ENCODE results near the gene ATP6V1G2.
A peak's percentile ranks its signal among the peaks of the same experiment; 100 is the strongest.

Gene ATP6V1G2

GRCh38 chr6:31569861-31570536 is 23.6 kb upstream of the ATP6V1G2 start:
- TF ChIP-seq CTCF (IDR thresholded peaks at IDR 0.05; ENCODE audit: extremely low read depth, insufficient read depth, missing control alignments), result no peak
- DNase-seq (ENCODE audit: low spot score), result no peak
- in situ Hi-C loops (cut with MboI; ENCODE audit: low pct_unique_long_range_greater_than_20kb, low sequenced_read_pairs, unreplicated experiment), result no loop called here

GRCh38 chr6:31568537-31568961 is 22.1 kb upstream of the ATP6V1G2 start:
- DNase-seq (ENCODE audit: low spot score), result peak; percentile 79
- in situ Hi-C loops (cut with MboI; ENCODE audit: low pct_unique_long_range_greater_than_20kb, low sequenced_read_pairs, unreplicated experiment), result no loop called here
- TF ChIP-seq CTCF (IDR thresholded peaks at IDR 0.05; ENCODE audit: extremely low read depth, insufficient read depth, missing control alignments), result no peak

- in situ Hi-C loops (cut with MboI; ENCODE audit: low pct_unique_long_range_greater_than_20kb, low sequenced_read_pairs, unreplicated experiment), result no loop called here
- TF ChIP-seq CTCF (IDR thresholded peaks at IDR 0.05; ENCODE audit: extremely low read depth, insufficient read depth, missing control alignments), result no peak
- DNase-seq (ENCODE audit: low spot score), result no peak
Observed at GRCh38 chr6:31567531-31568370, 21.3 kb upstream of the ATP6V1G2 start.

GRCh38 chr6:31560697-31561058 is 14.3 kb upstream of the ATP6V1G2 start:
- in situ Hi-C loops (cut with MboI; ENCODE audit: low pct_unique_long_range_greater_than_20kb, low sequenced_read_pairs, unreplicated experiment), result no loop called here
- no peak for TF ChIP-seq CTCF (IDR thresholded peaks at IDR 0.05; ENCODE audit: extremely low read depth, insufficient read depth, missing control alignments)
- no peak for DNase-seq (ENCODE audit: low spot score)

GRCh38 chr6:31559958-31560696 is 13.7 kb upstream of the ATP6V1G2 start:
- DNase-seq (ENCODE audit: low spot score), result peak; percentile 71
- in situ Hi-C loops (cut with MboI; ENCODE audit: low pct_unique_long_range_greater_than_20kb, low sequenced_read_pairs, unreplicated experiment), result no loop called here
- TF ChIP-seq CTCF (IDR thresholded peaks at IDR 0.05; ENCODE audit: extremely low read depth, insufficient read depth, missing control alignments), result no peak

- no peak for TF ChIP-seq CTCF (IDR thresholded peaks at IDR 0.05; ENCODE audit: extremely low read depth, insufficient read depth, missing control alignments)
- in situ Hi-C loops (cut with MboI; ENCODE audit: low pct_unique_long_range_greater_than_20kb, low sequenced_read_pairs, unreplicated experiment), result no loop called here
Observed at GRCh38 chr6:31559606-31559957, 13.2 kb upstream of the ATP6V1G2 start.

More at GRCh38 chr6:31559606-31559957, 13.2 kb upstream of the ATP6V1G2 start:
- DNase-seq (ENCODE audit: low spot score), result no peak

Measured in GM13977 (cell line).